ENCODE results near the gene PALS1.
A peak's percentile ranks its signal among the peaks of the same experiment; 100 is the strongest.

PALS1 gene

GRCh38 chr14:67240168-67240932 lies 885 bp upstream of the PALS1 start:
- Mint-ChIP-seq H3K9me3 (no peaks in the 10 kb centered on the region), H3K27me3 (peaks cover 5% of the 10 kb centered on the region), H3K4me3 (peak overlapping the region; percentile 87), H3K4me1 (ENCODE audit: low read depth) (peaks cover 28% of the 10 kb centered on the region), H3K36me3 (ENCODE audit: low read depth) (no peaks in the 10 kb centered on the region), H3K27ac (peak overlapping the region; percentile 92)
- peak; percentile 63 for DNase-seq

GRCh38 chr14:67240978-67241410 lies 241 bp upstream of the PALS1 start:
- H3K36me3 Mint-ChIP-seq (ENCODE audit: low read depth): no peaks in the 10 kb centered on the region
- H3K27me3 Mint-ChIP-seq: peaks cover 5% of the 10 kb centered on the region
- H3K4me1 Mint-ChIP-seq (ENCODE audit: low read depth): peaks cover 28% of the 10 kb centered on the region
- peak overlapping the region; percentile 87 for H3K4me3 Mint-ChIP-seq
- H3K27ac Mint-ChIP-seq: peak overlapping the region; percentile 92
- DNase-seq: peak; percentile 94
- H3K9me3 Mint-ChIP-seq: no peaks in the 10 kb centered on the region

GRCh38 chr14:67242168-67242420 lies 859 bp downstream of the PALS1 start:
- Mint-ChIP-seq H3K4me1 (ENCODE audit: low read depth) (peaks cover 32% of the 10 kb centered on the region), H3K4me3 (peak overlapping the region; percentile 87), H3K27me3 (peaks cover 5% of the 10 kb centered on the region), H3K27ac (peak overlapping the region; percentile 92), H3K36me3 (ENCODE audit: low read depth) (no peaks in the 10 kb centered on the region), H3K9me3 (no peaks in the 10 kb centered on the region)
- DNase-seq: no peak

GRCh38 chr14:67245104-67245503 lies 3.9 kb downstream of the PALS1 start:
- H3K27ac Mint-ChIP-seq: no peak overlapping the region
- no peak overlapping the region for H3K4me3 Mint-ChIP-seq
- H3K4me1 Mint-ChIP-seq (ENCODE audit: low read depth): peaks cover 44% of the 10 kb centered on the region
- no peaks in the 10 kb centered on the region for H3K9me3 Mint-ChIP-seq
- peaks cover 3% of the 10 kb centered on the region for H3K27me3 Mint-ChIP-seq
- DNase-seq: no peak
- H3K36me3 Mint-ChIP-seq (ENCODE audit: low read depth): no peaks in the 10 kb centered on the region

- H3K9me3 Mint-ChIP-seq: no peaks in the 10 kb centered on the region
- DNase-seq: no peak
Observed at GRCh38 chr14:67251573-67252226, 10.5 kb downstream of the PALS1 start.

GRCh38 chr14:67253076-67253635 lies 11.9 kb downstream of the PALS1 start:
- DNase-seq: no peak
- Mint-ChIP-seq H3K27me3 (no peaks in the 10 kb centered on the region), H3K27ac (no peak overlapping the region), H3K4me3 (no peak overlapping the region), H3K4me1 (ENCODE audit: low read depth) (peaks cover 24% of the 10 kb centered on the region), H3K9me3 (no peaks in the 10 kb centered on the region), H3K36me3 (ENCODE audit: low read depth) (peaks cover 3% of the 10 kb centered on the region)

More at GRCh38 chr14:67251573-67252226, 10.5 kb downstream of the PALS1 start:
- Mint-ChIP-seq H3K27me3 (no peaks in the 10 kb centered on the region), H3K4me3 (no peak overlapping the region), H3K4me1 (ENCODE audit: low read depth) (peaks cover 34% of the 10 kb centered on the region), H3K36me3 (ENCODE audit: low read depth) (peaks cover 3% of the 10 kb centered on the region), H3K27ac (no peak overlapping the region)

GRCh38 chr14:67257906-67258305 lies 16.7 kb downstream of the PALS1 start:
- H3K27me3 Mint-ChIP-seq: no peaks in the 10 kb centered on the region
- DNase-seq: no peak
- no peak overlapping the region for H3K4me3 Mint-ChIP-seq
- H3K36me3 Mint-ChIP-seq (ENCODE audit: low read depth): peaks cover 3% of the 10 kb centered on the region
- no peaks in the 10 kb centered on the region for H3K9me3 Mint-ChIP-seq
- H3K27ac Mint-ChIP-seq: no peak overlapping the region
- peaks cover 15% of the 10 kb centered on the region for H3K4me1 Mint-ChIP-seq (ENCODE audit: low read depth)

- no peak for DNase-seq
- Mint-ChIP-seq H3K4me3 (no peak overlapping the region), H3K27ac (no peak overlapping the region), H3K27me3 (no peaks in the 10 kb centered on the region), H3K9me3 (no peaks in the 10 kb centered on the region), H3K36me3 (ENCODE audit: low read depth) (no peaks in the 10 kb centered on the region), H3K4me1 (ENCODE audit: low read depth) (peaks cover 9% of the 10 kb centered on the region)
Observed at GRCh38 chr14:67260965-67261364, 19.7 kb downstream of the PALS1 start.

- H3K27ac Mint-ChIP-seq: no peak overlapping the region
- no peak overlapping the region for H3K4me3 Mint-ChIP-seq
- no peaks in the 10 kb centered on the region for H3K36me3 Mint-ChIP-seq (ENCODE audit: low read depth)
- no peak for DNase-seq
- peaks cover 17% of the 10 kb centered on the region for H3K4me1 Mint-ChIP-seq (ENCODE audit: low read depth)
- H3K27me3 Mint-ChIP-seq: no peaks in the 10 kb centered on the region
- no peaks in the 10 kb centered on the region for H3K9me3 Mint-ChIP-seq
Observed at GRCh38 chr14:67263499-67264149, 22.4 kb downstream of the PALS1 start.

GRCh38 chr14:67265131-67265530 lies 23.9 kb downstream of the PALS1 start:
- Mint-ChIP-seq H3K36me3 (ENCODE audit: low read depth) (no peaks in the 10 kb centered on the region), H3K4me3 (no peak overlapping the region), H3K27ac (no peak overlapping the region), H3K27me3 (no peaks in the 10 kb centered on the region), H3K4me1 (ENCODE audit: low read depth) (peaks cover 21% of the 10 kb centered on the region), H3K9me3 (no peaks in the 10 kb centered on the region)
- no peak for DNase-seq

- no peak for DNase-seq
- H3K4me3 Mint-ChIP-seq: no peak overlapping the region
- H3K27ac Mint-ChIP-seq: no peak overlapping the region
- H3K36me3 Mint-ChIP-seq (ENCODE audit: low read depth): peaks cover 20% of the 10 kb centered on the region
- H3K9me3 Mint-ChIP-seq: no peaks in the 10 kb centered on the region
- no peaks in the 10 kb centered on the region for H3K27me3 Mint-ChIP-seq
- H3K4me1 Mint-ChIP-seq (ENCODE audit: low read depth): peaks cover 17% of the 10 kb centered on the region
Observed at GRCh38 chr14:67267576-67268328, 26.5 kb downstream of the PALS1 start.

- Mint-ChIP-seq H3K4me1 (ENCODE audit: low read depth) (peaks cover 17% of the 10 kb centered on the region), H3K4me3 (no peak overlapping the region), H3K27me3 (no peaks in the 10 kb centered on the region), H3K27ac (no peak overlapping the region), H3K9me3 (no peaks in the 10 kb centered on the region), H3K36me3 (ENCODE audit: low read depth) (peaks cover 29% of the 10 kb centered on the region)
- DNase-seq: no peak
Observed at GRCh38 chr14:67268426-67269150, 27.4 kb downstream of the PALS1 start.

- DNase-seq: no peak
- Mint-ChIP-seq H3K4me3 (no peak overlapping the region), H3K4me1 (ENCODE audit: low read depth) (peaks cover 17% of the 10 kb centered on the region), H3K9me3 (no peaks in the 10 kb centered on the region), H3K27ac (no peak overlapping the region), H3K27me3 (no peaks in the 10 kb centered on the region), H3K36me3 (ENCODE audit: low read depth) (peaks cover 35% of the 10 kb centered on the region)
Observed at GRCh38 chr14:67269298-67270060, 28.2 kb downstream of the PALS1 start.
